Measurements from ENCODE around the gene WDR91.
"Not testable (repeated sequence)": the region's sequence is repeated elsewhere in the genome, so short reads cannot be mapped to it uniquely, and the experiment has no call there.

The WDR91 gene

DNA sequence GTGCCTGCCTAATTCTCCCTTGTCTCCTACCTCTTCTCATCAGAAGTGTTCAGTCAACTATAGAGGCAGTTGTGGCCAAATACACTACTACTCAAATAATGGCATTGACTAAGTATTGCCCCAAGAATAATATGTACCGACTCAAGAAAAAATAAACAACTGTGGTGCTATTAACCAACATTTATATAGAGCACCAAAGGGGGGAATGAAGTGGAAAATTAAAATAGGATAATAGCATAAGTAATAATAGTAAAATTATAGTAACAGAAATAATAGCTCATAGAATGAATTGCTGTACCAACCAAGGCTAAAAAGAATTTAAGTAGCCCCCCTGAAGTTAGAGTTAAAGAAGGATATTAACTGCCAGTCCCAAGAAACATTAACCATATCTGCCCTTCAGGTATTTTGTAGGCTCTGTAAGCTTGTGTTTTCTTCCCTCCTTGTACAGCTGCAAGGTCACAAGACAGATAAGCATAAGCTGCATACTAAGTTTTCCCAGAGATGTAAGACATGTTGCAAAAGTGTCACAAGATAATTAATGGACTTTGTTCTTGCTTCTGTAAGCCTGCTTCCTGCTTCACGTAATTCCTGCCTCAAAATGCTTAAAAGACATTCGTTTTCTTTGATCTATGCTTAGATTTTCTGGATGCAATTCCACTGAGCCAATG, 29.9 kb downstream of the WDR91 start:
- in situ Hi-C loops (cut with MboI; ENCODE audit: low sequenced_read_pairs), result no loop called here

GRCh38 chr7:135180122-135180521, 31.2 kb downstream of the WDR91 start:
- in situ Hi-C loops (cut with MboI; ENCODE audit: low sequenced_read_pairs), result no loop called here

- in situ Hi-C loops (cut with MboI; ENCODE audit: low sequenced_read_pairs), result no loop called here
These were observed 31.9 kb downstream of the WDR91 start for GRCh38 chr7:135179321-135179925.

GRCh38 chr7:135178364-135178763, 33.0 kb downstream of the WDR91 start:
- in situ Hi-C loops (cut with MboI; ENCODE audit: low sequenced_read_pairs), result no loop called here

DNA sequence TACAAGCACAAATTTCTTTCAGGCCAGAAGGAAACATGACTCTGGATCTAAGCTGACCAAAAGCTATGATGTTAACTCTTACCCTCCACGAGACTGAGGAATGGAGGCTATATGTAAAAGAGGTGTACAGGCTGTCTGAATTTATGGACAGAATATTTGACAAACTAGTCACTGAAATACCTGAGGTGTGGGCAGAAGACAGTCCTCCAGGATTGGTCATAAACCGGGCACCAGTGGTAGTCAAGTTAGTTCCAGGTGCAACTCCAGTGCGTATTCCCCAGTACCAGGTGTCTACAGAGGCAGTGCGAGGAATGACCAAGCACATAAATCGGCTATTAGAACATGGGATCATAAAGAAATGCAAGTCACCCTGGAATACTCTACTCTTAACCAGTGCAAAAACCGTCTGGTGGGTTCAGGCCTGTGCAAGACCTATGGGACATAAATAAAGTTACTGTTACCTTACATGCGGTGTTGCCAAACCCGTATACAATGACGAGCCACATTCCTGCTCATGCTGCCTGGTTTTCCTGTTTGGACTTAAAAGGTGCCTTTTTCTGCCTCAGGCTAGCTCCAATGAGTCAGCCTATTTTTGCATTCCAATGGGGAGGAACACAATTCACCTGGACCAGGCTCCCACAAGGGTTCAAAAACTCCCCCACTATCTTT, 34.2 kb downstream of the WDR91 start:
- in situ Hi-C loops (cut with MboI; ENCODE audit: low sequenced_read_pairs), result no loop called here

DNA sequence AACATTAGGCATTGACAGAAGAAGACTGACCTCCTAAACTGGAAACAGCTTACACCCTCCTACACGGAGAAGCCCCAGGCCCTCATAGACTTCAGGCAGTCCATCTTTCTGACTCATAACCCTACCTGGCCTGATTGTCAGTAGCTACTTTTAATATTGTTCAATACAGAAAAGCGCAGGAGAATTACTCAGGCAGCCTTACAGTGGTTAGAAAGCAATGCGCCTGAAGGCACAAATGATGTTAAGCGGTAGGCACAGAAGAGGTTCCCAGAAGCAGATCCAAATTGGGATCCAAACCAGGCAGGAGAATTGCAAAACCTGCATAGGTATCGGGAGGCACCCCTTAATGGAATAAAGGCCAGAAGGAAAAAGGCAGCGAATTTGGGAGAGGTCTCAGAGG, 35.4 kb downstream of the WDR91 start:
- in situ Hi-C loops (cut with MboI; ENCODE audit: low sequenced_read_pairs), result no loop called here

- in situ Hi-C loops (cut with MboI; ENCODE audit: low sequenced_read_pairs), result no loop called here
These were observed 36.4 kb downstream of the WDR91 start for GRCh38 chr7:135174941-135175340.

DNA sequence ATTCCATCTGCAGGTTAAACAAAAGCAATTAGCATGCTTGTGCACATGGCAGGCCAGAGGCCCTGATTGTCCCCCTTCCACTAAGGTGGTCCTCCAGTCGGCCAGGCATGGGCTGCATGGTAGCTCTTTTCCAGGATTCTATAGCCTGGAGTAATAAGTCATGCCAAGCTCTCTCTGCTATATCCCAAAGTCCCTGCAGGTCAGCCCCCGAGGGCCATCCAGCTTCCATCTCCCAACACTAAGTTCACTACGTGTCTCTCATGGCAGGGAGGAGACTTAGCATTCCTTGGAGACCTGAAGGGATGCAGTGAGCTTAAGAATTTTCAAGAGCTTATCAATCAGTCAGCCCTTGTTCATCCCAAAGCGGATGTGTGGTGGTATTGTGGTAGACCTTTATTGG, 37.4 kb downstream of the WDR91 start:
- in situ Hi-C loops (cut with MboI; ENCODE audit: low sequenced_read_pairs), result not testable (repeated sequence)

- in situ Hi-C loops (cut with MboI; ENCODE audit: low sequenced_read_pairs), result not testable (repeated sequence)
These were observed 39.6 kb downstream of the WDR91 start for GRCh38 chr7:135171581-135172291.

GRCh38 chr7:135170998-135171481, 40.3 kb downstream of the WDR91 start:
- in situ Hi-C loops (cut with MboI; ENCODE audit: low sequenced_read_pairs), result not testable (repeated sequence)

GRCh38 chr7:135170274-135170997, 40.9 kb downstream of the WDR91 start, which contains the start of gene CYREN:
TSS of gene CYREN (minus strand) at chr7:135170707. CDS start at chr7:135168922, 1,785 bp downstream.
- in situ Hi-C loops (cut with MboI; ENCODE audit: low sequenced_read_pairs), result no loop called here

- in situ Hi-C loops (cut with MboI; ENCODE audit: low sequenced_read_pairs), result loop anchor here (10.0 kb wide), 1 partner anchor 185 kb away; the partner anchor contains the start of gene AGBL3
These were observed 41.4 kb downstream of the WDR91 start for GRCh38 chr7:135169964-135170273.

- in situ Hi-C loops (cut with MboI; ENCODE audit: low sequenced_read_pairs), result loop anchor here (10.0 kb wide), 1 partner anchor 185 kb away; the partner anchor contains the start of gene AGBL3
These were observed 42.0 kb downstream of the WDR91 start for GRCh38 chr7:135169141-135169963.

- in situ Hi-C loops (cut with MboI; ENCODE audit: low sequenced_read_pairs), result loop anchor here (10.0 kb wide), 1 partner anchor 184 kb away; the partner anchor contains the start of gene AGBL3
These were observed 42.7 kb downstream of the WDR91 start for GRCh38 chr7:135168489-135169140.

DNA sequence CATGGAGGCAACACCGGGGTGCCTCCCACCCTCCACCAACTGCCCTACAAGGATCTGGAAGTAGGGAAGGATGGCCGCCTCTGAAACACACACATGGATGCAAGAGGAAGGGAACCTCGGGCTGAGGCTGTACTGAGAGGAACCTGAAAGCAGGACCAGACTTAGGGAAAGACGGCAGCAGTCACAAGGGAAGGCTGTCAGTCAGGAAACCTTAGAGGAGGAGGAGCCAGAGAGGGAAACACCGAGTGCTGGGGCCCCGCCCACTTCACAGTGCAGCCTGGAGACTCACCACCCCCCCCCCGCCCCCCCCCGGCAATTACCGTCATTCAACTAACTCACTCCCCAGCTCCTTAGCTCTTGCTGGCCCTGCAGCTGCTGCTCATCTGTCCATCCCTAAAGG, 43.3 kb downstream of the WDR91 start:
- in situ Hi-C loops (cut with MboI; ENCODE audit: low sequenced_read_pairs), result loop anchor here (10.0 kb wide), 1 partner anchor 183 kb away; the partner anchor contains the start of gene AGBL3

- in situ Hi-C loops (cut with MboI; ENCODE audit: low sequenced_read_pairs), result loop anchor here (10.0 kb wide), 1 partner anchor 183 kb away; the partner anchor contains the start of gene AGBL3
These were observed 43.9 kb downstream of the WDR91 start for GRCh38 chr7:135167365-135167917.

GRCh38 chr7:135166338-135166990, 44.9 kb downstream of the WDR91 start:
- in situ Hi-C loops (cut with MboI; ENCODE audit: low sequenced_read_pairs), result loop anchor here (10.0 kb wide), 1 partner anchor 182 kb away; the partner anchor contains the start of gene AGBL3

DNA sequence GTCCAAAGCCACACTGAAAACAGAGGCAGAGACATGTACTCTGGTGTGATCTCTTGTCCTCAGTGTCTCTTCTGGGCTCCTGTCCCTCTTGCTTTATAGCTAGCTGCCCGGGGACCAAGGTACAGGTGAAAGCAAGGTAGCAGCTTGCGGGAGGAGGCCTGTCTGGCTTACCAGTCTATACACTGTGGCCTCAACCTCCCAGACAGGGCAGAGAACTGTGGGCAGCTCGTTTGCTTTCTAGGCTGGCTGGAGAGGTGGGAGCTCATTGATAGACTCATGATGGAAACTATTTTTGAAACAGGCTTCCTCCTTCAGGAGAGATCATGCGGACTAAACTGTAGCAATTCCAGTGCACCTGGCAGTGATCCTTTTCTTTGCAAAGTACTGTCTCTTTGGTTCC, 45.5 kb downstream of the WDR91 start:
- in situ Hi-C loops (cut with MboI; ENCODE audit: low sequenced_read_pairs), result loop anchor here (10.0 kb wide), 1 partner anchor 181 kb away; the partner anchor contains the start of gene AGBL3
